Jurkat, Clone E6-1 (cell line): ENCODE data around the gene C11orf91.
"Not testable (repeated sequence)": the region's sequence is repeated elsewhere in the genome, so short reads cannot be mapped to it uniquely, and the experiment has no call there.

Source experiments
- DNase-seq: peaks from one replicate; pipeline ENCODE4 v3.0.0-alpha.2; 2011; ENCODE audit warnings: low read depth, low spot score
- H3K4me3 ChIP-seq: 2 replicates; pipeline ENCODE4 v1.5.1; 2011; ENCODE audit warnings: mild to moderate bottlenecking, low read length, control low read depth, moderate library complexity

Gene C11orf91

DNA sequence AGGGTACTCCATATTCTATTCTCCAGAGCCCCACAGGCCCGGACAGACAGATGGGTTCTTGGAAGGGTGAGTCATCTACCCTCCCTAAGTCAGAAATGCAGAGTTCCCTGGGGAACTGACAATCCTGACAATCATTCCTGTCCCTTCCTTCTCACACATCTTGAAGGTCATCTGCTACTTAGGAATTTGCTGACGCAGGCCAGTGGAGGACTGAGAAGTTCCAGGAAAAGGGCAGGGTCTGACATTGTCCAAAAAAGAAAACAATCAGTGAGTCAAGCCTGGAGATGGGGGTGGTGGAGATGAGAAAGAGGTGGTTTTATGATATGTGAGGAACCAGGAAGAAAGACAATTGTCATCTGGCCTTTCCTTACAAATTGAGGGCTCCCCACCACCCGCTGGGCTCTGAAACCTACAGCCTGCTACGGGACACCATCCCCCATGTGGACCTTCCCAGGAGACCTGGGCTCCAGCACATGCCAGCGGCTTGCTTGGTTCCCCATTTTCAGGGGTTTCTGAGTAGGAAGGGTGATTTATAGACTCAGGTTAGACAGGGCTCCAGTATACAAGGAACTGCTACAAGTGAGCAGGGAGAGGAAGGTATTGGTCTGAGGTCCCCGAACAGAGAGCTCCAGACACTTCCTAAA is 22.7 kb upstream of the C11orf91 start:
- H3K4me3 ChIP-seq, result no peak overlapping the region
- DNase-seq, result no peak

DNA sequence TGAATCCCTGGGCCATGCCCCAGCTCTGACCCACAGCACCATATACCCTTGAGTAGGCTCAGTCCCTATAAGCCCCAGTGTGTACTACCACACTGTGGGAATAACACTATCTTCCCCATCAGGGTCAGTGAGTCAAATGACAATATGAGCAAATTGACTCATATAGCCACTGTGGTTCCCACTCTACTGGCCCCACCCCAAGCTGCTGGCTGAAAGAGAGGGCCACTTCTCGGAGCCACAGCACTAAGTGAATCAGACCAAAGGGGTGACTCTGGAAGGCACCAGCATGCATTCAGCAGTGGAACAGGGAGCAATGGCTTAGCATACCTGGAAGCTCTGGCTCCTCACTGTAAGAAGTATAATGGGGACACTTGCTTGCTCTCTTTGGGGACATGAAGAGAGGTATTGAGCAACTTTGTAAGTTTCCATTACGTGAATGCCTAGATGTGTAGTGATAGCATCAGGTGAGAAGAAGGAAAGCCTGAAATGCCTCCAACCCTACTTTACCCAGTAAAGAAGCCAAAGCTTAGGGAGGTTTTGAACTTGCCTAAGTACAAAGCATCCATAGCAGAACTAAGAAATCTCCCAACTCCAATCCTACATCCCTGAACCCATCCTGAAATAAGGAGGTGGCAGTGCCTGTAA is 22.1 kb upstream of the C11orf91 start:
- no peak for DNase-seq
- H3K4me3 ChIP-seq, result no peak overlapping the region

DNA sequence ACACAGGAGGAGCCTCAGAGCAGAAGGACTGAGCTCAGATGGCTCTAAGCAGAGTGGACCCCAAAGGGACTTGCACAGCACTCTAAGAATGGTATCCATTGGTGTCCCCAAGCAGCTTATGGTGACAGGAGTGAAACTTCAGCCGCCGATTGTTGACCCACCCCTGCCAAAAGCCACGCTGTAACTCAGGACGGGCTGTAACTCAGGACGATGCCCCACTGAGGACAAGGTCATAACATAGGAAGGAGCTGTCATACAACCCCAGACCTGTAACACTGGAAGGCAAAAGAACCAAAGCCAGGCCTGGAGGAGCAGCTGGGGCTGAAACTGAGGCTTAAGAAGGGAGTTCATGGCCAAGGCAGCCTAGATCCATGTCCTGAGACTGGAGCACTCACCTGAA is 21.4 kb upstream of the C11orf91 start:
- no peak for DNase-seq
- H3K4me3 ChIP-seq, result no peak overlapping the region

- DNase-seq, result no peak
- no peak overlapping the region for H3K4me3 ChIP-seq
Observed at GRCh38 chr11:33721426-33721825, 20.8 kb upstream of the C11orf91 start.

DNA sequence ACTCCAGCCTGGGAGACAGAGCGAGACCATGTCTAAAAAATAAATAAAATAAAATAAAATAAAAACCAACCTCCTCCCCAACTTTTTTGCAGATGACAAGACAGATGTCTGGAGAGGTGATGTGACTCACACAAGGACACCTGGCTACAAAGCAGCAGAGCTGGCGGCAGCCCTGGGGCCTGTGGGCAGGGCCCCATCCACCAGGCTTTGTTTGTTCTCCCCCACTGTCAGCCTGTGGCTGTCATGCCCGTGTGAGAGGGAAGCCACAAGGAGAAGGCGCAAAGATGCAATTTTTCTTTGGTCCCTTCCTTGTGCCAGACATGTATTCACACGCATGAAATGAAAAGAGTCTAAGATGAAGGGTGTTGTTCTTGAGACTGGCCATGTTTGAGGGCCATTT is 19.0 kb upstream of the C11orf91 start:
- DNase-seq, result peak; percentile 85
- no peak overlapping the region for H3K4me3 ChIP-seq

GRCh38 chr11:33718440-33718839 is 17.8 kb upstream of the C11orf91 start:
- no peak overlapping the region for H3K4me3 ChIP-seq

DNA sequence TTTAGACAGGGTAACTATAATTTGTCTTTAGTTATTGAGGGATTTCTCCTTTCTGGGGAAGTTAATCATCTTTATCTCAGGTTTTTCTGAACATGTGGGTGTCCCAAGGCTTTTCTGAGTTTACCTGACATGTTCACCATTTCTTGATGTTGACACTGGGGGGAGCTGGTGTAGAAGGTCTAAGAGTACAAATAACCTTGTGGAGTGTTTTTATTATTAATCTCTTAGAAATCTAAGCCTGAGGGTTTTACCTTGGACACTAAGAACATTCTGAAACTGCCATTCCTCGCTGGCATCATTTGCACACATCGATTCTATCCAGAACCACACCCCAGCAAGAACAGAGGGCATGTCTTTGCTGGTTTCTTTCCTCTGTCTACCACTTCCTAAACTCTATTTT is 15.6 kb upstream of the C11orf91 start:
- no peak for DNase-seq

More at GRCh38 chr11:33718440-33718839, 17.8 kb upstream of the C11orf91 start:
- no peak for DNase-seq

DNA sequence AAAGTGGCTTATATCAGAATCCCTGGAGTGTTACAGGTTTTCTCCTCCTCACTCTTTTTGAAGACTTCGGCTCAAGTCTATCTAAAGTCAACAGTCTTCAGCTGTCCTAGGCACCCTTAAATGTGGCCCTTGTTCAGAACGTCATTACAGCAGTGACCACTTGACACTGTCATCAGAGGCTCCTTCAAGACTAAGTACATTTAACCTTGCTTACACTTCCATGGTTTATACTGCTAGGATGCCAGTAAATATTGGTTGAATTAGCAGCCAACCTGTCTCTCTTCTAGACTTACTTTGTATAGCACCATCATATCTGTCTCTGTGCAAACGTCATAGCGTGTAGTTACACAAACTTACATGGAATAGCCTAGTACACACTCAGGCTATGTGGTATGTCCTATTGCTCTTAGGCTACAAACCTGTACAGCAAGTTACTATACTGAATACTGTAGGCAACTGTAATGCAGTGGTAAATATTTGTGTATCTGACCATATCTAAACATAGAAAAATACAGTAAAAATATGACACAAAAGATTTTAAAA is 13.3 kb upstream of the C11orf91 start:
- DNase-seq, result no peak

More for the DNA sequence above, 15.6 kb upstream of the C11orf91 start:
- no peak overlapping the region for H3K4me3 ChIP-seq

DNA sequence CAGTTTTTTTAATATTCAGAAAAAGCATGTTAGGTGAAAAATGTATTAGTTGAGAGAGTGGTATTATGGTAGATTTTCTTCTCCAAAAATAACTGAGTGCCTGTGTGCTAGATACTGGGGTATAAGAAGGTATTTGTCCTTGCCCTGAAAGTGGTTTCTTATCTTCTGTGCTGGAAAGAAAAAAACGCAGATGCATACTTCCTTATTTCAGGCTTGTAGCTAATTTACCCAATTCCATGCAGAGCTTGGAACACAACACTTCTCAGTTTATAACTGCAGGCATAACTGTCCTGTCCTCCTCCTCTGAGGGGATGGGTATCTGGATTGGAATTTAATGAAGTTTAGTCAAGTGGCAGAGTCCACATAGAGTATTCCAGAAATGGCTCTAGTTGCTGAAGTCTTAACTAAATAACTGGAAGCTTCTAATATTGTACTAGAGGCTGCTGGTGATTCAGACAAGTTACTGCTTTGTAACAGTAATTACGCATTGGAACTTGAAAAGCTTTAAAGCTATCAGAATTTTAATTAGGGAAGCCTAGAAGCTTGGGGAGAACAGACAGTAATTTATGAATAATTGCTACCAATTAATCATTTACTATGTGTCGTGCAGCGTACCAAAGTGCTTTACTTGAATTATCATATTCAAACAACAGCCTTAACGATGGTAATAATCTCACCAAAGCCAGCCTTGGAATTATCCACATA is 12.7 kb upstream of the C11orf91 start:
- no peak overlapping the region for H3K4me3 ChIP-seq
- no peak for DNase-seq

More for the DNA sequence above, 13.3 kb upstream of the C11orf91 start:
- H3K4me3 ChIP-seq, result no peak overlapping the region

DNA sequence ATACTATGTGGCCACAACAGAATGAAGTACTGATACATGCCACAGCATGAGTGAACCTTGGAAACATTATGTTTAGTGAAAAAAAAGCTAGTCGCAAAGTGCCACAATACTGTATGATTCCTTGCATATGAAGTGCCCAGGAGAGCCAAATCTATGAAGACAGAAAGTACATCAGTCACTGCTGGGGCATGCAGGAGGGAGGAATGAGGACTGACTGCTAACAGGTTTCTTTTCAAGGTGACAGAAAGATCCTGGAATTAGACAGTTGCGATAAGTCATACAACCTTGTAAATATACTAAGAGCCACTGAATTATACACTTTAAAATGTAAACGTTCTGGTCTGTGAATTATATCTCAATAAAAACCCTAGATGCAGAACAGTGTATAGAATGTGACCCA is 11.8 kb upstream of the C11orf91 start:
- no peak overlapping the region for H3K4me3 ChIP-seq
- no peak for DNase-seq

DNA sequence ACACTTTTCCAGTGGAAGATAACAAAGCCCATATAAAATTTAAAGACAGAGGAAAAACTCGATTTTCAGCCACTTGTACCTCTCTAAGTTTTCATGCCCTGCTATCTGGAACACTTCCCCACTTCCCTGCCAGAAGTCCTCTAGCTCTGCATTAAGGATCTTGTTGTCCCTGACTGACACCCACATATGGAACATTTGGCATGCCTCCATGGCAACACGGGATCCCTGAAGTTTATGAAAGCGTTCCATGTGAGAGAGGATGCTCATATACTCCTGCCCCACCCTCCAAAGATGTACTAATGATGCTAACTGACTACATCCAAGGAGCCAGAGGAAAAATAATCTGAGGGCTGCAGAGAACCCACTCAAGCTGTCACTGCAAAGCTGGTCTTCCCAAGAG is 8.8 kb upstream of the C11orf91 start:
- no peak overlapping the region for H3K4me3 ChIP-seq
- no peak for DNase-seq

DNA sequence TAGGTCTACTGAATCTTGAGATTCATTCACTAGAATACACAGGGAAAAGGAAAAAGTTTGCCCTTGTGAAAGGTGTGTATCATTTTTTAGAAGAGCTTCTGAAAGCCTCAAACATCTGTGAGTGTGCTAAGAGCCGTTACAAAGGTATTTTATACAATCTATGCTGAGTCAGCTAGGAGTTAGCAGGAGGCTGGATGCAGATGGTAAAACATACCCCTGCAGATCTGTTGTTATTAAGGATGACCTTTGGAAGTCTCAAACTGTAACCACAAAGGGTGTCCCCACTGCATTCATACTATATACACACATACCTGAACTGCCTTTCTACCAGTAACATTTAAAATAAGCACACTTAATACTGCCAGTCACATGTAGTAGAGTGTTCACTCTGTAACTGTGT is 8.4 kb upstream of the C11orf91 start:
- DNase-seq, result no peak
- H3K4me3 ChIP-seq, result no peak overlapping the region

GRCh38 chr11:33707831-33708230 is 7.2 kb upstream of the C11orf91 start:
- DNase-seq, result not testable (repeated sequence)

GRCh38 chr11:33706966-33707365 is 6.3 kb upstream of the C11orf91 start:
- no peak for DNase-seq
- no peak overlapping the region for H3K4me3 ChIP-seq

More at GRCh38 chr11:33707831-33708230, 7.2 kb upstream of the C11orf91 start:
- H3K4me3 ChIP-seq, result not testable (repeated sequence)

DNA sequence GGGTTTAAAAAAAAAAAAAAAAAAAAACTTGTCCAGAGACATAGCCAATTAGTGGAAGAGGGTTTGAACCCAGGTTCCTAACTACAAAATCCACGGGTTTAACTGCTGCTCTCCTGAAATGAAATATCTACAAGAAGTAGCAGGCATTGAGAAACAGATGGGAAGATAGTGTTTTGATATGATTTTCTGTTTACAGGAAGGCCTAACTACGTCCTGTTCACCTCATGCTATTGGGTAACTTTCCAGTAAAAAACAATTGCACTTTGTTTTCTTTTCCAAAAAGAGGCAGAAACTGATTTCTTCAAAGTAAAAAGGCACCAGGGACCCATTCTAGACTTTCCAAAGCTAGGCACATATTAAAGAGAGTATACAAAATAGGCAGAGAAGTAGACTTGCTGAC is 5.9 kb upstream of the C11orf91 start:
- no peak overlapping the region for H3K4me3 ChIP-seq
- DNase-seq, result no peak

DNA sequence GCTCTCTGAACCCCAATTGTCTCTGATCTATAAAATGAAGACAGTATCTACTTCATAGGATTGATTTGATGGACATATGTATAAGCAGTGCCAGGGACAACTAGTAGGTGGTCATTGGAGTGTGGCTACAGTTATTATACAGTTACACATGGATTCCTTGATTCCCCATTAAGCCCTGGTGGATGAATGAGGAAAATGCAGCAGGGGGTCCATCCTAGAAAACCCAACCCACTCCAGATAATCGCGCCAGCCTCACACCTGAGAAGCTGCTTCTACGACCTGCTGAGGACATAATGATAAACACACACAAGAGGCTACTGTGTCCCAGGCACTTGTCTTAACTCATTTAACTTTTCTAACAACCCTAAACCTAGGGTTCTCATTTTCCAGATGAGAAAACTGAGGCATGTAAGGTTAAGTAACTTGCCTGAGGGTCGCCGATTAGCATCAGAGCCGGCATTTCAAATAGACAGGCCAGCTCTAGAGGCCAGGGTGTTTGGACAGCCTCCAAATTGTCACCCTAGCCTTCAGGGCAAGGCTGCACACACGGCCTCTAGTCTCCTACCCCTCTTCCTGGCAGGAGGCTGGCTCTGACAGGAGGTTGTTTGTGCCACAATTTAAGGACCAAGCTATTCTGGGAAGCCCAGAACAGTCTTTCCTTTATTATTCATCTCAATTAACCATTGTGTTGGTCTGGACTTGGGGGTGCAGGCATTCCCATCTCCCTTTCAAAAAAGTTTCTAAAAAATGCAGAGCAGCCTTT is 3.8 kb upstream of the C11orf91 start:
- DNase-seq, result no peak
- no peak overlapping the region for H3K4me3 ChIP-seq

GRCh38 chr11:33703788-33704187 is 3.2 kb upstream of the C11orf91 start:
- DNase-seq, result no peak
- no peak overlapping the region for H3K4me3 ChIP-seq

GRCh38 chr11:33703234-33703633 is 2.6 kb upstream of the C11orf91 start:
- no peak overlapping the region for H3K4me3 ChIP-seq
- DNase-seq, result no peak
